Effector memory CD4-positive, alpha-beta T cell (primary cell): ENCODE results near the gene SLC8B1.
A peak's percentile ranks its signal among the peaks of the same experiment; 100 is the strongest.

ENCODE experiments used
- DNase-seq, 3 donors: peaks; one replicate each; pipeline ENCODE4 v3.0.0-alpha.2; 2020
- H3K27ac ChIP-seq: 2 replicates; pipeline ENCODE4 v1.7.0; 2013; ENCODE audit warnings: mild to moderate bottlenecking, low read length, moderate library complexity; ENCODE audit not compliant: insufficient read depth, poor library complexity, severe bottlenecking
- H3K27me3 ChIP-seq: replicated peaks from 2 replicates; pipeline ENCODE4 v1.7.0; 2013; ENCODE audit warnings: mild to moderate bottlenecking, low read length; ENCODE audit not compliant: insufficient read depth, control insufficient read depth, poor library complexity, severe bottlenecking
- H3K36me3 ChIP-seq: 2 replicates; pipeline ENCODE4 v1.7.0; 2013; ENCODE audit warnings: mild to moderate bottlenecking, low read length, moderate library complexity; ENCODE audit not compliant: control insufficient read depth, insufficient read depth
- H3K4me1 ChIP-seq: 2 replicates; pipeline ENCODE4 v1.7.0; 2013; ENCODE audit warnings: low read length, mild to moderate bottlenecking; ENCODE audit not compliant: control insufficient read depth, insufficient read depth, poor library complexity, severe bottlenecking
- H3K4me3 ChIP-seq: 2 replicates; pipeline ENCODE4 v1.7.0; 2013; ENCODE audit warnings: low read length, low read depth, mild to moderate bottlenecking; ENCODE audit not compliant: insufficient read depth, poor library complexity, severe bottlenecking
- H3K9me3 ChIP-seq: 2 replicates; pipeline ENCODE4 v1.7.0; 2013; ENCODE audit warnings: mild to moderate bottlenecking, low read length, moderate library complexity; ENCODE audit not compliant: control insufficient read depth

The SLC8B1 gene

DNA sequence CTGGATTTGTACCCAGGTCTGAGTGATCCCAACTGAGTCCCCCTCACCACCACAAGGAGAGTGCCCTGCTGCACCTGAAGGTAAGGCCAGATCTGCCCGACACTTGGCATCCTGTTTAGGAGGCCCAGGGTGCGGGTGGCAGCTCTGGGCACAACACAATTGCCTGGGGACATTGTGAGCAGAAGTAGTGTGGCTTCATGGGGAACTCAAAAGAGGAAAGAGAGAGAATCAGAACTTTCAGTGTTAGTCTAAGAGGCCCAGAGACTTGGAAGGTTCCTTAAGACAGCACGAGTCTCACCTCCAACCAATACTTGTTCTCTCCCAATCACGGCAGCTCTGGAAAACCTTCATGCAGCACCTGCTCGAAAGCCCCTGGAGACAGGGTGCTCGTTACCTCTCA is 6.6 kb upstream of the SLC8B1 start:
- DNase-seq: no peak
- no peak overlapping the region for H3K27ac ChIP-seq
- no peaks in the 10 kb centered on the region for H3K9me3 ChIP-seq
- H3K4me3 ChIP-seq: no peak overlapping the region
- no peaks in the 10 kb centered on the region for H3K27me3 ChIP-seq
- H3K4me1 ChIP-seq: no peaks in the 10 kb centered on the region
- H3K36me3 ChIP-seq: no peaks in the 10 kb centered on the region

GRCh38 chr12:113340061-113340460 is 5.2 kb upstream of the SLC8B1 start:
- no peak overlapping the region for H3K4me3 ChIP-seq
- no peaks in the 10 kb centered on the region for H3K27me3 ChIP-seq
- no peaks in the 10 kb centered on the region for H3K9me3 ChIP-seq
- no peak overlapping the region for H3K27ac ChIP-seq
- H3K4me1 ChIP-seq: no peaks in the 10 kb centered on the region
- H3K36me3 ChIP-seq: no peaks in the 10 kb centered on the region
- no peak for DNase-seq

DNA sequence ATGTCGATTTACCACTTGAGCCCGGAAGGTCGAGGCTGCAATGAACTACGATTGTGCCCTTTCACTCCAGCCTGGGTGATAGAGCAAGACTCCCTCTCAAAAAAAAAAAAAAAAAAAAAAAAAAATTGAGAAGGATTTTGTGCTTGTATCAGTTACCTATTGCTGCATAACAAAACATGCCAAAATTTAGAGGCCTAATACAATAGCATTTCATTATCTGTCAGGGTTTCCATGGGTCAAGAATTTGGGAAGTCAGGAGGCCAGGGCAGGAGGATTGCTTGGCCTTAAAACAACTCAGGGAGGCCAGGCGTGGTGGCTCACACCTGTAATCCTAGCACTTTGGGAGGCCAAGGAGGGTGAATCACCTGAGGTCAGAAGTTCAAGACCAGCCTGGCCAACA is 4.6 kb upstream of the SLC8B1 start:
- Histone ChIP-seq H3K4me1 (no peaks in the 10 kb centered on the region), H3K9me3 (no peaks in the 10 kb centered on the region), H3K27me3 (no peaks in the 10 kb centered on the region), H3K27ac (no peak overlapping the region), H3K36me3 (no peaks in the 10 kb centered on the region), H3K4me3 (no peak overlapping the region)
- no peak for DNase-seq

- H3K4me3 ChIP-seq: peak overlapping the region; percentile 88
- DNase-seq: no peak
- H3K27me3 ChIP-seq: no peaks in the 10 kb centered on the region
- H3K27ac ChIP-seq: peak overlapping the region; percentile 53
- H3K9me3 ChIP-seq: no peaks in the 10 kb centered on the region
- H3K4me1 ChIP-seq: peaks cover 11% of the 10 kb centered on the region
- H3K36me3 ChIP-seq: peaks cover 19% of the 10 kb centered on the region
These were observed 778 bp downstream of the SLC8B1 start for GRCh38 chr12:113333877-113334785.

DNA sequence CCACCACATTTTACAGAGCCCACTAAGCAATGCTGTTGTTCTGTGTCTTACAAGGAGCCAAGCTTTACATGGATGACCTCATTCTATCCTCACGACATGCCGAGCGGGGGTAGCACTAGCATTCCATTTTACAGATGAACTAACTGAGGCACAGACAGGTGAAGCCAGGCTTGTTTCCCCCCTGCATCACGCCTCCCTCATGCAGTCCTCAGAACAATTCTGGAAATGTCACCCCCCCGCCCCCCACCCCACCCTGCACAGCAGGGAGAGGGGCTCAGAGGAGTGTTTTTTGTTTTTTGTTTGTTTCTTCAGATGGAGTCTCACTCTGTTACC is 1.5 kb downstream of the SLC8B1 start:
- Histone ChIP-seq H3K36me3 (peaks cover 20% of the 10 kb centered on the region), H3K4me3 (no peak overlapping the region), H3K27ac (no peak overlapping the region), H3K27me3 (no peaks in the 10 kb centered on the region), H3K9me3 (no peaks in the 10 kb centered on the region), H3K4me1 (peaks cover 12% of the 10 kb centered on the region)
- DNase-seq: no peak

GRCh38 chr12:113332688-113333417 is 2.1 kb downstream of the SLC8B1 start:
- H3K27me3 ChIP-seq: no peaks in the 10 kb centered on the region
- H3K36me3 ChIP-seq: peaks cover 20% of the 10 kb centered on the region
- H3K9me3 ChIP-seq: no peaks in the 10 kb centered on the region
- H3K4me3 ChIP-seq: no peak overlapping the region
- no peak overlapping the region for H3K27ac ChIP-seq
- peaks cover 12% of the 10 kb centered on the region for H3K4me1 ChIP-seq
- no peak for DNase-seq

- Histone ChIP-seq H3K4me1 (peaks cover 12% of the 10 kb centered on the region), H3K9me3 (no peaks in the 10 kb centered on the region), H3K27me3 (no peaks in the 10 kb centered on the region), H3K36me3 (peaks cover 20% of the 10 kb centered on the region), H3K27ac (no peak overlapping the region), H3K4me3 (no peak overlapping the region)
- DNase-seq: no peak
These were observed 4.4 kb downstream of the SLC8B1 start for GRCh38 chr12:113330505-113330904.

- Histone ChIP-seq H3K36me3 (peaks cover 20% of the 10 kb centered on the region), H3K4me3 (no peak overlapping the region), H3K4me1 (peaks cover 12% of the 10 kb centered on the region), H3K27ac (no peak overlapping the region), H3K9me3 (no peaks in the 10 kb centered on the region), H3K27me3 (no peaks in the 10 kb centered on the region)
- DNase-seq: no peak
These were observed 5.0 kb downstream of the SLC8B1 start for GRCh38 chr12:113329791-113330417.

GRCh38 chr12:113329022-113329790 is 5.7 kb downstream of the SLC8B1 start:
- Histone ChIP-seq H3K36me3 (peaks cover 20% of the 10 kb centered on the region), H3K9me3 (no peaks in the 10 kb centered on the region), H3K4me3 (no peak overlapping the region), H3K27ac (no peak overlapping the region), H3K4me1 (peaks cover 12% of the 10 kb centered on the region), H3K27me3 (no peaks in the 10 kb centered on the region)
- DNase-seq: no peak
